Measurements from ENCODE around the gene HMGB3. TPM values are rescaled to one million over a fixed set of nuclear protein-coding genes. Genes with fewer than 3 reads are reported as not detected.

Gene HMGB3
- total RNA-seq, 4 donors from 2014 or later = 6.5 to 19.6 (median 12.9) TPM

- WGBS = 71% methylated on average over 9 of the region's 9 CpGs
- H3K36me3 ChIP-seq = no peaks in the 10 kb centered on the region
- no peak overlapping the region for H3K4me3 ChIP-seq
- H3K9me3 ChIP-seq = no peaks in the 10 kb centered on the region
- no peaks in the 10 kb centered on the region for H3K4me1 ChIP-seq
- no peak for DNase-seq (ENCODE audit: low spot score in 2 of 2)
- no peak overlapping the region for H3K27ac ChIP-seq
- no peaks in the 10 kb centered on the region for H3K27me3 ChIP-seq
- TF ChIP-seq POLR2AphosphoS5 (IDR thresholded peaks at IDR 0.05) (no peak), EP300 (IDR thresholded peaks at IDR 0.05) (no peak), POLR2A (IDR thresholded peaks at IDR 0.05) (no peak), CTCF (IDR thresholded peaks at IDR 0.05) (no peak)
Observed at GRCh38 chrX:150940844-150941495, 42.2 kb upstream of the HMGB3 start.

GRCh38 chrX:150941580-150941979, 41.6 kb upstream of the HMGB3 start:
- no peak for DNase-seq (ENCODE audit: low spot score in 2 of 2)
- no peaks in the 10 kb centered on the region for H3K9me3 ChIP-seq
- H3K27me3 ChIP-seq = no peaks in the 10 kb centered on the region
- WGBS = 49% methylated on average over 2 of the region's 2 CpGs
- no peak overlapping the region for H3K4me3 ChIP-seq
- no peak for TF ChIP-seq EP300 (IDR thresholded peaks at IDR 0.05)
- TF ChIP-seq CTCF (IDR thresholded peaks at IDR 0.05) = no peak
- no peak for TF ChIP-seq POLR2A (IDR thresholded peaks at IDR 0.05)
- TF ChIP-seq POLR2AphosphoS5 (IDR thresholded peaks at IDR 0.05) = no peak
- H3K27ac ChIP-seq = no peak overlapping the region
- H3K4me1 ChIP-seq = no peaks in the 10 kb centered on the region
- H3K36me3 ChIP-seq = no peaks in the 10 kb centered on the region

- DNase-seq (ENCODE audit: low spot score in 2 of 2) = no peak
Observed at GRCh38 chrX:150942942-150943594, 40.1 kb upstream of the HMGB3 start.

GRCh38 chrX:150944233-150944632, 38.9 kb upstream of the HMGB3 start:
- Histone ChIP-seq H3K27ac (no peak overlapping the region), H3K4me1 (no peaks in the 10 kb centered on the region), H3K4me3 (no peak overlapping the region), H3K9me3 (no peaks in the 10 kb centered on the region), H3K27me3 (no peaks in the 10 kb centered on the region), H3K36me3 (no peaks in the 10 kb centered on the region)
- DNase-seq (ENCODE audit: low spot score in 2 of 2) = no peak
- TF ChIP-seq CTCF (IDR thresholded peaks at IDR 0.05) = no peak
- WGBS = 52% methylated on average over 3 of the region's 3 CpGs

More at GRCh38 chrX:150942942-150943594, 40.1 kb upstream of the HMGB3 start:
- Histone ChIP-seq H3K4me3 (no peak overlapping the region), H3K36me3 (no peaks in the 10 kb centered on the region), H3K27me3 (no peaks in the 10 kb centered on the region), H3K27ac (no peak overlapping the region), H3K9me3 (no peaks in the 10 kb centered on the region), H3K4me1 (no peaks in the 10 kb centered on the region)
- WGBS = 68% methylated on average over 3 of the region's 9 CpGs
- TF ChIP-seq POLR2AphosphoS5 (IDR thresholded peaks at IDR 0.05) (no peak), EP300 (IDR thresholded peaks at IDR 0.05) (no peak), POLR2A (IDR thresholded peaks at IDR 0.05) (no peak), CTCF (IDR thresholded peaks at IDR 0.05) (no peak)

- no peaks in the 10 kb centered on the region for H3K9me3 ChIP-seq
- no peaks in the 10 kb centered on the region for H3K27me3 ChIP-seq
- no peak overlapping the region for H3K27ac ChIP-seq
- DNase-seq (ENCODE audit: low spot score in 2 of 2) = no peak
- no peaks in the 10 kb centered on the region for H3K4me1 ChIP-seq
- H3K4me3 ChIP-seq = no peak overlapping the region
- WGBS = 87% methylated on average over 3 of the region's 3 CpGs
- TF ChIP-seq EP300 (IDR thresholded peaks at IDR 0.05) (no peak), CTCF (IDR thresholded peaks at IDR 0.05) (no peak), POLR2AphosphoS5 (IDR thresholded peaks at IDR 0.05) (no peak), POLR2A (IDR thresholded peaks at IDR 0.05) (no peak)
- H3K36me3 ChIP-seq = no peaks in the 10 kb centered on the region
Observed at GRCh38 chrX:150954951-150955350, 28.2 kb upstream of the HMGB3 start.
